LNCaP clone FGC (cell line): ENCODE results near the gene CD70.
"Not testable (repeated sequence)": the region's sequence is repeated elsewhere in the genome, so short reads cannot be mapped to it uniquely, and the experiment has no call there.

ENCODE experiments used
- DNase-seq: peaks from one replicate; pipeline ENCODE4 v3.0.0-alpha.2; 2011; ENCODE audit warnings: low read depth
- H3K4me3 ChIP-seq: 2 replicates; pipeline ENCODE4 v1.5.1; 2011; ENCODE audit warnings: mild to moderate bottlenecking, low read depth, low read length, control low read depth
- TF ChIP-seq, protein P1 (sequence below): IDR thresholded peaks from 2 replicates; pipeline ENCODE4 v1.5.1; 2012; ENCODE audit warnings: mild to moderate bottlenecking; ENCODE audit not compliant: control insufficient read depth, insufficient read depth; ENCODE audit errors: extremely low read depth

Gene CD70

GRCh38 chr19:6616011-6616410, 25.1 kb upstream of the CD70 start:
- TF ChIP-seq, protein P1, sequence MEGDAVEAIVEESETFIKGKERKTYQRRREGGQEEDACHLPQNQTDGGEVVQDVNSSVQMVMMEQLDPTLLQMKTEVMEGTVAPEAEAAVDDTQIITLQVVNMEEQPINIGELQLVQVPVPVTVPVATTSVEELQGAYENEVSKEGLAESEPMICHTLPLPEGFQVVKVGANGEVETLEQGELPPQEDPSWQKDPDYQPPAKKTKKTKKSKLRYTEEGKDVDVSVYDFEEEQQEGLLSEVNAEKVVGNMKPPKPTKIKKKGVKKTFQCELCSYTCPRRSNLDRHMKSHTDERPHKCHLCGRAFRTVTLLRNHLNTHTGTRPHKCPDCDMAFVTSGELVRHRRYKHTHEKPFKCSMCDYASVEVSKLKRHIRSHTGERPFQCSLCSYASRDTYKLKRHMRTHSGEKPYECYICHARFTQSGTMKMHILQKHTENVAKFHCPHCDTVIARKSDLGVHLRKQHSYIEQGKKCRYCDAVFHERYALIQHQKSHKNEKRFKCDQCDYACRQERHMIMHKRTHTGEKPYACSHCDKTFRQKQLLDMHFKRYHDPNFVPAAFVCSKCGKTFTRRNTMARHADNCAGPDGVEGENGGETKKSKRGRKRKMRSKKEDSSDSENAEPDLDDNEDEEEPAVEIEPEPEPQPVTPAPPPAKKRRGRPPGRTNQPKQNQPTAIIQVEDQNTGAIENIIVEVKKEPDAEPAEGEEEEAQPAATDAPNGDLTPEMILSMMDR: no peak
- no peak for DNase-seq
- H3K4me3 ChIP-seq: no peak overlapping the region

GRCh38 chr19:6613711-6614110, 22.8 kb upstream of the CD70 start:
- no peak overlapping the region for H3K4me3 ChIP-seq
- no peak for DNase-seq
- TF ChIP-seq, protein P1: no peak

GRCh38 chr19:6610934-6611852, 20.2 kb upstream of the CD70 start:
- no peak overlapping the region for H3K4me3 ChIP-seq
- DNase-seq: no peak
- TF ChIP-seq, protein P1: no peak

DNA sequence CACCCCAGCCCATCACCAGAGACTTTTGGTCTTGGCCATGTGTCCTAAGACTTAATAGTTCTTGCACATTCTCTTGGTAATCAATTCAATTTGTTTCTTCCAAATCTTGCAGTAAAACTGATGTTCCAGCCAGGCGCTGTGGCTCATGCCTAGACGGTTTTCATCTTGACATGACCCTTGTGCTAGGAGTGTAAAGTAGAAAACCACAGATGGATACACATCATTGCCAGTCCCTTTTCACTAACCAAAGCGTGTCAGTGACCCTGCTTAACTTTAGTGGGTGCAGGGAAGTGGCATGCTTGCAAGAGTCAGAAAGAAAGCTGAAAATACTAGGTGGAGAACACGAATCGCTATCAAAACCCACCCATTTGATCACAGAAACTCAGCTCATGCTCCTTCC, 18.0 kb upstream of the CD70 start:
- H3K4me3 ChIP-seq: no peak overlapping the region
- no peak for DNase-seq
- TF ChIP-seq, protein P1: no peak

DNA sequence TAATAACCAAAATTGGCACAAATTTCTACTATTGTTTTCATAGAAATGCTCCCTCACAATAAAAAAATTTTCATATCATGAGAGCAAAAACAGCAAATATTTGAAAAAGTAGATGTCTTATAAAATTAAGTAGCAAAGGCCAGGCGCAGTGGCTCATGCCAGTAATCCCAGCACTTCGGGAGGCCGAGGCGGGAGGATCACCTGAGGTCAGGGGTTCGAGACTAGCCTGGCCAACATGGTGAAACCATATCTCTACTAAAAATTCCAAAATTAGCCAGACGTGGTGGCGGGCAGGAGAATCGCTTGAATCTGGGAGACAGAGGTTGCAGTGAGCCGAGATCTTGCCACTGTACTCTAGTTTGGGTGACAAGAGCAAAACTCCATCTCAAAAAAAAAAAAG, 17.2 kb upstream of the CD70 start:
- DNase-seq, H3K4me3 ChIP-seq: not testable (repeated sequence)

- not testable (repeated sequence) for DNase-seq, H3K4me3 ChIP-seq
Observed at GRCh38 chr19:6606276-6607070, 15.5 kb upstream of the CD70 start.

- DNase-seq: no peak
- no peak overlapping the region for H3K4me3 ChIP-seq
- TF ChIP-seq, protein P1: no peak
Observed at GRCh38 chr19:6604906-6605305, 14.0 kb upstream of the CD70 start.
